IMR-90 (cell line): ENCODE data around the gene MEF2D.

Source experiments
- CTCF ChIP-seq: conservative IDR thresholded peaks from 2 replicates; pipeline ENCODE4 v1.5.1; 2012; ENCODE audit warnings: mild to moderate bottlenecking, low read depth, low read length, improper control_type of control experiment
- ELK1 ChIP-seq: fragments of 150-350 bp; IDR thresholded peaks from 2 replicates; pipeline ENCODE4 v1.6.1; 2016; ENCODE audit warnings: low read depth, mild to moderate bottlenecking, low read length, moderate library complexity, borderline replicate concordance
- RAD21 ChIP-seq: IDR thresholded peaks from 2 replicates; pipeline ENCODE4 v1.6.1; 2012; ENCODE audit warnings: low read length, improper control_type of control experiment
- USF2 ChIP-seq: fragments of 150-350 bp; IDR thresholded peaks from 2 replicates; pipeline ENCODE4 v1.6.1; 2017; ENCODE audit warnings: mild to moderate bottlenecking, antibody characterized with exemption, low read length, low read depth

- no peak for TF ChIP-seq USF2
- TF ChIP-seq RAD21 = no peak
- no peak for TF ChIP-seq ELK1
- TF ChIP-seq CTCF = peak; percentile 27
These were observed 10.1 kb downstream of the MEF2D start for GRCh38 chr1:156490401-156491032.
